SK-N-SH (cell line): ENCODE results near the gene GPR101. TPM values are rescaled to one million over a fixed set of nuclear protein-coding genes. Genes with fewer than 3 reads are reported as not detected.
A peak's percentile ranks its signal among the peaks of the same experiment; 100 is the strongest.

ENCODE experiments used
- CTCF ChIA-PET: fragments of 300-600, 350-600 bp; formaldehyde crosslinking; extraction: SDS; loops from one replicate; lab custom pipeline; 2021; lab: Yijun Ruan, JAX
- POLR2A ChIA-PET: fragments of 350-600 bp; sonication (Branson Sonifier 250); formaldehyde crosslinking; extraction: SDS; loops from one replicate; lab custom pipeline; 2020; ENCODE audit warnings: antibody characterized with exemption, inconsistent platforms; lab: Yijun Ruan, JAX
- DNase-seq: peaks from one replicate; pipeline ENCODE4 v3.0.0; 2012
- H2AFZ ChIP-seq: fragments of 200-600 bp; sonication (generic); 2 replicates; pipeline ENCODE4 v1.8.1; 2016; ENCODE audit warnings: antibody characterized with exemption, mild to moderate bottlenecking, low read depth
- H3F3A ChIP-seq: fragments of 200-600 bp; sonication (generic); replicated peaks from 2 replicates; pipeline ENCODE3; 2016; ENCODE audit warnings: antibody characterized with exemption, mild to moderate bottlenecking; ENCODE audit not compliant: insufficient read depth
- H3K27ac ChIP-seq, 2 experiments: fragments of 200-500 bp in 1 of 2; fragments of 200-600 bp in 1 of 2; sonication (Bioruptor generic) in 1 of 2; sonication (generic), shearing (Covaris generic) in 1 of 2; 2 replicates each; pipeline versions ENCODE4 v1.5.1 to v1.6.1; 2014 to 2016; ENCODE audit warnings: low read depth in 2 of 2, inconsistent platforms in 1 of 2, low read length in 1 of 2, mild to moderate bottlenecking in 1 of 2, mixed read lengths in 1 of 2
- H3K27me3 ChIP-seq: fragments of 200-600 bp; sonication (generic), shearing (Covaris generic); 2 replicates; pipeline ENCODE4 v1.6.1; 2016; ENCODE audit warnings: mixed run types; ENCODE audit not compliant: insufficient read depth
- H3K36me3 ChIP-seq, 2 experiments: fragments of 200-500 bp in 1 of 2; fragments of 200-600 bp in 1 of 2; sonication (Bioruptor generic) in 1 of 2; sonication (generic) in 1 of 2; replicated peaks in 1 of 2; 2 replicates each; pipeline versions ENCODE3 to v1.5.1; 2014 to 2016; ENCODE audit warnings: low read length in 1 of 2, mild to moderate bottlenecking in 1 of 2; ENCODE audit not compliant: insufficient read depth in 2 of 2, control insufficient read depth in 1 of 2
- H3K4me1 ChIP-seq, 2 experiments: fragments of 200-500 bp in 1 of 2; fragments of 200-600 bp in 1 of 2; sonication (Bioruptor generic) in 1 of 2; sonication (generic), shearing (Covaris generic) in 1 of 2; 2 replicates each; pipeline versions ENCODE4 v1.5.1 to v1.6.1; 2014 to 2016; ENCODE audit warnings: low read depth in 1 of 2, low read length in 1 of 2, mixed run types in 1 of 2; ENCODE audit not compliant: insufficient read depth in 2 of 2, control insufficient read depth in 1 of 2
- H3K4me2 ChIP-seq: fragments of 200-600 bp; sonication (generic), shearing (Covaris generic); 2 replicates; pipeline ENCODE4 v1.6.1; 2017; ENCODE audit warnings: mixed run types
- H3K4me3 ChIP-seq, 2 experiments: fragments of 200-500 bp in 1 of 2; fragments of 200-600 bp in 1 of 2; sonication (Bioruptor generic) in 1 of 2; sonication (generic), shearing (Covaris generic) in 1 of 2; 2 replicates each; pipeline versions ENCODE4 v1.5.1 to v1.8.1; 2014 to 2016; ENCODE audit warnings: low read depth in 2 of 2, inconsistent platforms in 1 of 2, low read length in 1 of 2, mild to moderate bottlenecking in 1 of 2, mixed read lengths in 1 of 2, moderate library complexity in 1 of 2
- H3K79me2 ChIP-seq: fragments of 200-600 bp; sonication (generic); 2 replicates; pipeline ENCODE4 v1.8.1; 2017; ENCODE audit warnings: mild to moderate bottlenecking; ENCODE audit not compliant: insufficient read depth
- H3K9ac ChIP-seq: fragments of 200-600 bp; sonication (generic); 2 replicates; pipeline ENCODE4 v1.6.1; 2017; ENCODE audit warnings: mixed run types
- H3K9me2 ChIP-seq: fragments of 200-600 bp; sonication (generic); 2 replicates; pipeline ENCODE4 v1.6.1; 2017; ENCODE audit warnings: mixed run types
- H3K9me3 ChIP-seq: fragments of 200-600 bp; sonication (generic); 2 replicates; pipeline ENCODE4 v1.6.1; 2017; ENCODE audit warnings: mixed run types, mild to moderate bottlenecking, moderate library complexity
- H4K20me1 ChIP-seq: fragments of 200-600 bp; sonication (generic); 2 replicates; pipeline ENCODE4 v1.6.1; 2017; ENCODE audit warnings: mild to moderate bottlenecking, mixed run types; ENCODE audit not compliant: insufficient read depth
- CHD2 ChIP-seq: fragments of 150-350 bp; IDR thresholded peaks from 2 replicates; pipeline ENCODE4 v1.6.1; 2018; ENCODE audit warnings: low read length; ENCODE audit not compliant: partially characterized antibody
- EP300 ChIP-seq, 2 experiments: IDR thresholded peaks; 2 replicates each; pipeline versions ENCODE4 v1.4.0 to v1.6.1; 2012; ENCODE audit warnings: borderline replicate concordance in 1 of 2, low read depth in 1 of 2, low read length in 1 of 2
- FOSL2 ChIP-seq: IDR thresholded peaks from 2 replicates; pipeline ENCODE4 v1.4.0; 2012; ENCODE audit warnings: low read depth, mild to moderate bottlenecking, moderate library complexity, borderline replicate concordance
- IRF3 ChIP-seq: fragments of 150-350 bp; IDR thresholded peaks from 2 replicates; pipeline ENCODE4 v1.6.1; 2016; ENCODE audit warnings: mild to moderate bottlenecking, low read depth, low read length
- NFIC ChIP-seq: IDR thresholded peaks from 2 replicates; pipeline ENCODE4 v1.4.0; 2012; ENCODE audit warnings: borderline replicate concordance
- POLR2AphosphoS5 ChIP-seq: IDR thresholded peaks from 2 replicates; pipeline ENCODE4 v1.6.1; 2012; ENCODE audit warnings: low read depth, low read length
- RAD21 ChIP-seq: IDR thresholded peaks from 2 replicates; pipeline ENCODE4 v1.6.1; 2012; ENCODE audit warnings: mild to moderate bottlenecking, low read length
- RCOR1 ChIP-seq: fragments of 150-350 bp; IDR thresholded peaks from 2 replicates; pipeline ENCODE4 v1.6.1; 2017; ENCODE audit warnings: antibody characterized with exemption, low read length
- RFX5 ChIP-seq: IDR thresholded peaks from 2 replicates; pipeline ENCODE4 v1.6.1; 2012; ENCODE audit warnings: mild to moderate bottlenecking, improper control_type of control experiment, low read length
- SMC3 ChIP-seq: IDR thresholded peaks from 2 replicates; pipeline ENCODE4 v1.6.1; 2012; ENCODE audit warnings: low read depth, low read length, improper control_type of control experiment
- TAF1 ChIP-seq: IDR thresholded peaks from 2 replicates; pipeline ENCODE4 v1.6.1; 2012; ENCODE audit warnings: low read depth, mild to moderate bottlenecking, low read length, moderate library complexity, borderline replicate concordance
- USF2 ChIP-seq: fragments of 150-350 bp; IDR thresholded peaks from 2 replicates; pipeline ENCODE4 v1.6.1; 2017; ENCODE audit warnings: antibody characterized with exemption, low read length, low read depth, borderline replicate concordance
- YY1 ChIP-seq: IDR thresholded peaks from 2 replicates; pipeline ENCODE4 v1.4.0; 2012; ENCODE audit warnings: low read depth, mild to moderate bottlenecking
- ZBTB33 ChIP-seq: IDR thresholded peaks from 2 replicates; pipeline ENCODE4 v1.4.0; 2012; ENCODE audit warnings: low read depth, borderline replicate concordance
- WGBS: methylation state at CpG from one replicate; pipeline ENCODE4 v1.1.6; 2017; ENCODE audit warnings: low lambda C conversion rate; 5-methylcytosine and 5-hydroxymethylcytosine counted together
- polyA plus RNA-seq, 3 experiments: library from polyadenylated mRNA; depleted of rRNA; stranded (reverse); fragments of >200 nt; gene quantifications; 2 replicates each; pipeline ENCODE4 v1.2.3, GENCODE V29; 2012

Gene GPR101
- polyA plus RNA-seq, 1 of the 3 experiments (the other 2 are of a cell fraction) = not detected

GRCh38 chrX:137052643-137053235 is 18.9 kb upstream of the GPR101 start:
- POLR2A ChIA-PET = interaction anchor here (0.6 kb wide), 1 partner anchor 13 kb away, joined by 3 read pairs; no protein-coding TSS in a partner anchor

More at GRCh38 chrX:137052643-137053235, 18.9 kb upstream of the GPR101 start:
- TF ChIP-seq EP300 (IDR thresholded peaks at IDR 0.05; ENCODE audit: borderline replicate concordance in 1 of 2, low read depth in 1 of 2, low read length in 1 of 2) = no peak
- TF ChIP-seq CHD2 = no peak
- TF ChIP-seq NFIC = no peak
- TF ChIP-seq POLR2AphosphoS5 = no peak
- TF ChIP-seq SMC3 = no peak
- TF ChIP-seq IRF3 = no peak
- TF ChIP-seq TAF1 = no peak
- no peak for TF ChIP-seq RAD21
- no peak for TF ChIP-seq USF2
- no peak for TF ChIP-seq ZBTB33
- TF ChIP-seq RFX5 = no peak
- TF ChIP-seq YY1 = no peak
- no peak for TF ChIP-seq RCOR1
- TF ChIP-seq FOSL2 = no peak
- no peak overlapping the region for H3K9ac ChIP-seq
- peaks cover 0 to 5% of the 10 kb centered on the region in 2 experiments; a peak in 1 of 4 replicates for H3K4me1 ChIP-seq
- H3K79me2 ChIP-seq = no peaks in the 10 kb centered on the region
- H4K20me1 ChIP-seq = no peaks in the 10 kb centered on the region
- H3K4me3 ChIP-seq = peak overlapping the region; percentile 47 to 60
- peak; percentile 35 for DNase-seq
- no peak overlapping the region for H3K27ac ChIP-seq
- CTCF ChIA-PET = interaction anchor here (0.6 to 2.3 kb wide), 32 partner anchors 10 to 312 kb away, joined by 3 to 18 read pairs (median 6); partner anchors contain the start of gene GPR101
- WGBS = 30% methylated on average over 34 of the region's 37 CpGs
- no peaks in the 10 kb centered on the region for H3K9me2 ChIP-seq
- H3F3A ChIP-seq = no peaks in the 10 kb centered on the region
- peaks cover 32% of the 10 kb centered on the region for H3K27me3 ChIP-seq
- H3K4me2 ChIP-seq = peak overlapping the region; percentile 81
- peak overlapping the region; percentile 74 for H2AFZ ChIP-seq
- H3K36me3 ChIP-seq = no peaks in the 10 kb centered on the region
- H3K9me3 ChIP-seq = no peaks in the 10 kb centered on the region
